Germinal center (tissue), 1 donor: ENCODE data around the gene CRACR2B.

Source experiments
- DNase-seq: peaks from one replicate; pipeline ENCODE4 v3.0.0; 2012; ENCODE audit warnings: mixed read lengths, low spot score

CRACR2B gene

GRCh38 chr11:827146-827896, 398 bp upstream of the CRACR2B start:
- no peak for DNase-seq

- DNase-seq = no peak
Measured at GRCh38 chr11:828506-829175, 922 bp downstream of the CRACR2B start.

- no peak for DNase-seq
Measured at GRCh38 chr11:829176-829846, 1.6 kb downstream of the CRACR2B start.

DNA sequence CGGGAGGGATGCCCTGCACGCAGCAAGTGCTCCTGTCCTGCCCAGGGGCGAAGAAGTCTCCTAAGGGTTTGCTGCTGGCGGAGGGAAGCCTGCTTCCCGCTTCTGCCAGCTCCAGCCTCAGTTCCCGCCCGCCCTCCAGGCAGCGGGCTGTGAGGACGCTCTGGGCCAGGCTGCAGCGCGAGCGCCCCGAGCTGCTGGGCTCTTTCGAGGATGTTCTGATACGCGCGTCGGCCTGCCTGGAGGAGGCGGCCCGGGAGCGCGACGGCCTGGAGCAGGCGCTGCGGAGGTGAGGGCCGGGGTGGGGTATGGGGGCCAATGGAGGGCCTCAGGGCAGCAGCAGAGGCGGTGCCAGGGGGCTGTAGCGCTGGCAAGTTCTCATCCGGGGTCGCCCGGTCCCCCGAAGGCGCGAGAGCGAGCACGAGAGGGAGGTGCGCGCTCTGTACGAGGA, 2.2 kb downstream of the CRACR2B start:
- no peak for DNase-seq

GRCh38 chr11:830295-831117, 2.8 kb downstream of the CRACR2B start:
- peak; percentile 85 for DNase-seq

DNA sequence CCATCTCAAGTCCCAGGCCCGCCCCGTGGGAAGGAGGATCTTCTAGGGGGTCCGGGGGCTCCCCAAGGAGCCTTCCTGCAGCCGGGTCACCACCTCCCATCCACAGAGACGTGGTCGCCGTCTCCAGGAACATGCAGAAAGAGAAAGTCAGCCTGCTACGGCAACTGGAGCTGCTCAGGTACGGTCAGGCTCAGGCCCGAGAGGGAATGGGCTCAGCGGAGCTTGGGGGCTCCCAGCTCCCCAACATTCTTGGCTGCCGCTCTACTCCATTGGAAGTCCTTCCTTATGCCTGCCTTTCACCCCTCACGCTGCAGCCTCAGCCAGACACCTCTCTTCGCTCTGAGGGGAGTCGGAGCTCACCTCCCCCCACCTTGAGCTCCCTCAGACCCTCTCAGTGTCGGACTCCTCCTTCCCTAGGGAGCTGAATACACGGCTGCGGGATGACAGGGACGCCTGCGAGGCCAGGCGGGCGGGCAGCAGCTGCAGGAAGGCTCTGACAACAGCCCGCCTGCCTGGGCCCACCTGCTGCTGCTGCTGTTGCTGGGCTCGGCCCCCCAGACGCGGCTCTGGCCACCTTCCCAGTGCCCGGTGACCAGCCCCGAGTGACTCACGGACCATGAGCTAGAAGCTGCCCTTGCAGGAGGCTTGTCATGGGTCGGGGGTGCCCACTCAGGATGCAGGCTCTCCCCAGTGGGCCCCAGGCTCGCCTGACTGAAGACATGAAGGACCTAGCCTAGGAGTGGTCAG, 3.6 kb downstream of the CRACR2B start:
- no peak for DNase-seq

GRCh38 chr11:831961-832528, 4.3 kb downstream of the CRACR2B start:
- DNase-seq = no peak

GRCh38 chr11:832529-833113, 4.9 kb downstream of the CRACR2B start, which contains the start of gene CD151:
Gene CD151 (plus strand): TSS chr11:832952. CDS start chr11:836070, 3,118 bp downstream.
- DNase-seq = peak; percentile 73

DNA sequence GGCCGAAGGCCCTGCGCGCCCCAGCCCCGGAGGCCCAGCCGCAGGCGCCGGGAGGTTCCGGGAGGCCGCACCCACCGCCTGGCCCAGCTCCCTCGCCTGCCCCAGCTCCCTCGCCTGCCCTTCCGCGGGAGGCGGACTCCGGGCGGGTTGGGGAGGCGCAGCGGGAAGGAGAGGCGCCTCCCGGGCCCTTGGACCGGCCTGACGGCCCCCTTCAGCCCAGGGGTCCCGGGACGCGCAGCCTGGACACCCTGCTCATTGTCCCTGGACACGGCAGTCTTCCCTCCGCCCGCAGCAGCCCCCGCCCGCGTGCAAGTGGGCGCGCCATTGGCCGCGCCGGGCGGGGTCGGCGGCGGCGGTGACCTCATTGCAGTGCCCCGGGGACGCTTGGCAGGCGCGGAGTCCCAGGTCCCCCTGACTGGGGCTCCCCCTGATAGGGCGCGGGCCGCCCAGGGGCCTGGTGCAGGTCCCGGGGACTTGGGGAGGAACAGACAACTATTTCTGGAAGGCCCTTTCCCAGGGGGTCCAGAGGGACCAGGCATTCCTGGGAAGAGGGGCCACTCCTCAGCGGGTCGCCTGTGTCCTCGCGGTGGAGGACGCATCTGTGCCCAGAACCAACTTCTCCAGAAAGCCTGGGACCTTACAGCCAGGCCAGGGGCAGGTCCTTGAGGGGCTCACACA, 5.5 kb downstream of the CRACR2B start:
- no peak for DNase-seq

DNA sequence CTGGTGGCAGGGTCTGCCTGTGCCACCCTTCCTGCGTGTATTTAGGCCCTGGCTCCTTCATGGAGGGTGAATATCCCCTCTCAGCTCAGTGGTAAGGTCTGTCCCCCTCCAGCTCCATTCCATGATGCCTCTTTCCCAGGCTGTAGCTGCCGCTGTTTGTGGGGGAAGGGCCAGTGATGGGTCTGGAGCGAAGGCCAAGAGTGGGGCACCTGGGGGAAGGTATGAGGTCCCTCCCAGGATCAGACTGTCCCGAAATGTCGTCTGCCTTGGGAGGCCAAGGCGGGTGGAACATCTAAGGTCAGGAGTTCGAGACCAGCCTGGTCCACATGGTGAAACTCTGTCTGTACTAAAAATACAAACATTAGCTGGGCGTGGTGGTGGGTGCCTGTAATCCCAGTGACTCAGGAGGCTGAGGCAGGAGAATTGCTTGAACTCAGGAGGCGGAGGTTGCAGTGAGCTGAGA, 6.2 kb downstream of the CRACR2B start:
- DNase-seq = no peak

GRCh38 chr11:834371-835316, 6.9 kb downstream of the CRACR2B start:
- no peak for DNase-seq

DNA sequence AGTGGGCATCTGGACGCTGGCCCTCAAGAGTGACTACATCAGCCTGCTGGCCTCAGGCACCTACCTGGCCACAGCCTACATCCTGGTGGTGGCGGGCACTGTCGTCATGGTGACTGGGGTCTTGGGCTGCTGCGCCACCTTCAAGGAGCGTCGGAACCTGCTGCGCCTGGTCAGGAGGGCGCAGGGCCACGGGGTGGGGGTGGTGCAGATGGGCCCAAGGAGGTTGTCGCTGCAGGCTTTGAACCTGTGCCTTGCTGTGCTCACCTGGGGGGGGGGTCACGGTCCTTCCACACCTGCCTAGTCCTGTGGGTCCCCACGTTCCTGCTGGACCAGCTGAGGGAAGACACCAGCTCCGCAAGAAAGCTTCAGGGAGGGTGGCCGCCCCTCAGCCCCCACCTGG, 8.6 kb downstream of the CRACR2B start:
- no peak for DNase-seq

DNA sequence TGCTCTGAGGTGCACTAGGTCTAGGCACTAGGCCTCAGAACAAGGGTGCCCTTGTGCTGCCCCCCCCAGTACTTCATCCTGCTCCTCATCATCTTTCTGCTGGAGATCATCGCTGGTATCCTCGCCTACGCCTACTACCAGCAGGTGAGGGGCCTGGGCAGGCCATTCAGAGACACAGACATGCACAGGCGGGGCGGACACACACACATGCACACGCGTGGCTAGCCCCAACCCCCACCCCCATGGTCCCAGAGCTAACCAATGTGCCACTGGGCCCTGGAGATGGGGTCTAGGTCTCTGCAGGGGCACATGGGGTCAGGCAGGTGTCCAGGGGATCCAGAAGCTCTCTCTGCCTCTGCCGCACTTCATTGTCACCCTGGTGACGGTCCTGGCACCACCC, 9.0 kb downstream of the CRACR2B start:
- DNase-seq = no peak

DNA sequence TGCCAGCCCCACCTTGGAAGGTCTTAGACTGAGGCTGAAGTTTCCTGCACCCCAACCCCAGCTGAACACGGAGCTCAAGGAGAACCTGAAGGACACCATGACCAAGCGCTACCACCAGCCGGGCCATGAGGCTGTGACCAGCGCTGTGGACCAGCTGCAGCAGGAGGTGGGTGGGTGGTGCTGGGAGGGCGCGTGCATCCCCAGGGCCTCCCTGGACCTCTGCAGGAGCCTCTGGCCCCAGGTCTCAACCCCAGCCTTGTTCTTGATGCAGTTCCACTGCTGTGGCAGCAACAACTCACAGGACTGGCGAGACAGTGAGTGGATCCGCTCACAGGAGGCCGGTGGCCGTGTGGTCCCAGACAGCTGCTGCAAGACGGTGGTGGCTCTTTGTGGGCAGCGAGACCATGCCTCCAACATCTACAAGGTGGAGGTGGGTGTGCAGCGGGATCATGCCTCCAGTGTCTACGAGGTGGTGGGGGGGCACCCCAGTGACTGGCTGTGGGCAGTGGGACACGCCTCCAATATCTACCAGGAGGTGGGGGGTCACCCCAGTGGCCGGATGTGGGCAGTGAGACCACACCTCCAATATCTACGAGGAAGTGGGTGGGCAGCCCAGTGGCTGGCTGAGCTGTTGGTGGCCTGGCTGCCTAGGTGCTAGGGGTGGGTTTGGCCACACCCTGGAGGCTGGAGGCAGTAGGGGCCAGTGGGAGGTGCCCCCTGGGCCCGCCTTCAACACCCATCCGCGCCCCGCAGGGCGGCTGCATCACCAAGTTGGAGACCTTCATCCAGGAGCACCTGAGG, 9.7 kb downstream of the CRACR2B start:
- DNase-seq = no peak

DNA sequence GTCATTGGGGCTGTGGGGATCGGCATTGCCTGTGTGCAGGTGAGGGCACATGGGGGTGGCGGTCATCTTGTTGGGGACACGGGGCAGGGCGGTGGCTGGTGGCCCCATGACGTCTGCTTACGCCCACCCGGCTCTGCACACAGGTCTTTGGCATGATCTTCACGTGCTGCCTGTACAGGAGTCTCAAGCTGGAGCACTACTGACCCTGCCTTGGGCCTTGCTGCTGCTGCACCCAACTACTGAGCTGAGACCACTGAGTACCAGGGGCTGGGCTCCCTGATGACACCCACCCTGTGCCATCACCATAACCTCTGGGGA, 10.2 kb downstream of the CRACR2B start:
- no peak for DNase-seq

- no peak for DNase-seq
Measured at GRCh38 chr11:838441-839279, 10.9 kb downstream of the CRACR2B start.

- DNase-seq = no peak
Measured at GRCh38 chr11:839280-839623, 11.5 kb downstream of the CRACR2B start.
